HG03103 (cell line): ENCODE data around the gene RXRG.

Source experiments
- ATAC-seq: cut with Tn5 transposase; IDR thresholded peaks from one replicate; pipeline ENCODE4 v1.9.1; 2021; ENCODE audit warnings: low read depth; ENCODE audit not compliant: unreplicated experiment

RXRG gene

GRCh38 chr1:165376041-165376810, 68.7 kb downstream of the RXRG start:
- peak; percentile 51 for ATAC-seq

DNA sequence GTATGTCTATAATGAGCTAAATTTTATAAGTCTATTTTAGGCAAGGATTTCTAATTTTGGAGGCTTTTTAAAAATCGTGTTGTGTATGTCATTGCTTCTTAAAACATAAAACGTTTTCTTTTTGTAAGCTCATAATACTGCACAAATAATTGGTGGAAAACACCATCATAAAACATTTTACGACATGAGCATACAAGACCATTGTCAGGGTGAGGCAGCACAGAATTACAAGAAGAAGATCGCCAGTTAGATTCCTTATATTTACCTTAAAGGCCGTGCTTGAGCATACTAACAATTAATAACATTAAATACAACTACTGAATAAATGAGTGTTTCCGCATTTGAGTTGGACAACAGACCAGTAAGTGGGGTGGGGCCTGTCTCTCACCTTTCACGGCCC, 69.3 kb downstream of the RXRG start:
- no peak for ATAC-seq

DNA sequence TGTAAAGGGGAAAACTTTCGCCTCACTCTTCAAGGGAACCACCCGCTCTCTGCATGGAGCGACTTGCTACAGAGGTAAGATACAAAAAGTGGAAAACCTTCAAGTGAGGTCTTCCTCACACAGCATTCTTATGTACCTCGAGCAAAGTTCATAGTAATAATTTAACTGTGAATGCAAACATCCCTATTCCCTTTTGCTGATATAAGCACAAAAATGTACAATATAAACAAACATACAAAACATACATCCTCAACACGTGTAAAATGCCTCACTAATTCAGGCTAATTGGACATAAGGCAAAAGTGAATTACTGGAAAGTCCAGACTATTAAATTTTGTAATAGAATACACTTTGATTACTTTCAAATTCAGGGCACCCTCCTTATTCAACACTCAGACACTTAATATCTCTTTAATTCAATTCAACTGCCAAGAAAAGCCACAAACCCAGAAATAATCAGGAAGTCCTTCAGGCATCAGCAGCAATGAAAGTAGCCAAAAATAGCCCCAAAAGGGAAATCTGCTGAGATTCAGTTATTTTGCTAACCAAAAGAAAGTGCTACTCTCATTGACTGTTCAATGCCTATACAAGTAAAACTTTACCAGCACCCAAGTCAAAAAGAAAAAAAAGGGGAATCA, 73.2 kb downstream of the RXRG start:
- ATAC-seq = no peak

DNA sequence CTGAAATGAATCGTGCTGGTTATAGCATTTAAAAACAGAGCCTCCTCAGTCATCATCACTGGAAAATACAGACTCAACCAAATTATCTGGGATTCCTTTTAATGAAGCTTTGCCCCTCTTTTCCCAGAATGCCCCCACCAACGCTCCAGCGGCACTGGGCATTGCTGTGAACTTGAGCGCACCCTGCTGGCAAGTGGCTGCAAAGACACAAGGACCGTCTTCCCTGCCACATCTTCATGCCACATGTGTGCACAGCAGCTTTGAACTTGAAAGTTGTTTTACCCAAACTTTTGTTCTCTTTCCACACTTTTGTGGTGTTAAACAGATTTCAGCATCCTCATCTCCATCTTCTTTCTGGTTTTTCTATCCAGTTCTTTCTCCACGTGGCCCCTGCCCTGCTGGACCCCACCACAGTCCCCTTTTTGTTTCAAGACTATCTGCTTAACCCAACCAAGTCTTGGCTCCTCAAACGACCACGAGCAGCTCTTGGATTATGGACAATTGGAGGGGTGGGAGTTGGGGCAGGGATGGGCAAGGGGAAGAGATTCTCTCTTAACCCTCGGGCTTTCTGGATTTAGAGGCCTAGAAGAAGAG, 75.6 kb downstream of the RXRG start:
- peak; percentile 56 for ATAC-seq

DNA sequence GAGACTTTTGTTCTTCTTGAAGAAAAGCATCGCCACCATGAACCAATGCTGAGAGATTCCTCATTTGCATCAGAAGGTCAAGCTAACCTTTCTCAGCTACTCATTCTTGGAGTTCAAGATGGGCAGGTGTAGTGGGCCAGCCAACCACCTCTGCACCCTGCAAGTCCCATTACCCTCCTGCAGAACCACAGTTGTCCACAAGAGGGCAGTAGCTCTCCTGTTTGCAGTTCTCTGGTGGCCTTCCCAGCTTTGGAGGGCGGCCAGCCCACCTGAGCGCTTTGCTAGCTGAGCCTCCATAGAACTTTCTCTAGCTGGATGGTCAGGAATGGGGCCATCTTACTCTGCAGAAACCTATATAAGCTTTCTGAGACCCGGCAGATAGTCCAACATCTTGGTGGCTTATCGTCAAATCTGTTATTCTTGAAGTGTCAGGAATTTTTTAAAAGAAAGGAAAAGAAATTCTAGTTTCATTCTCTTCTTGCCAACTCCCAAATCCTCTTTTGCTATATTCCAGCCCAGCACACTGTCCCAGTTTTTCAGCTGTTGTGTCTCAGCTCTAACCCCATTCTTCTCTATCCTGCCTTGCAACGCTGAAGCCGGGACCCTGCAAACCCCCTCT, 77.4 kb downstream of the RXRG start:
- peak; percentile 73 for ATAC-seq

- ATAC-seq = no peak
Observed at GRCh38 chr1:165365341-165365740, 79.6 kb downstream of the RXRG start.

DNA sequence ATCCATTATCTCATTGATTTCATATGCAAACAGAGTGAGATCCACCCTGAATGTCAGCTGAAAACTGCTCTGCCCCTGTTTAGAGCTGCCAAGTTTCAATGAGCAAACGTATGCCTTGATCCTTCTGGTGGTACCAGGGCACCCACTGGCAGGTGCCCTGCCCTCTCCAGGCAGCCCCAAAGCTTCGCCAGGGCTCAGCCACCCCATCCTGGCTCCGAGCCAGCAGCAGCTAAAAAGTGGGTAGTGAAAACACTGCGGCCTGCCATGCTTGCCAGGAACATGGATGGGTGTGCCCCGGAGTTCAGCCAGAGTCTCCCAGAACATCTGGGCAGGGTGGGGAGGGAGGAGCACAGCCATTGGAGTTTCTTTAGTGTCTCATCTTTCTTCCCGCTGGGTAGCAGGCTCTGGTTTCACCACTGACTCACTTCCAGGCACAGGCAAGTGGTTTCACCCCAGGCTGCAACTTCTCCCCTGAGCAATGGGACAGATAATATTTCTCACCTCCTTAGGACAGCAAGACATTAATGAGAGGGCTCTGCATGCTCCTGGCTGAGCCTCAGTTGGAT, 80.3 kb downstream of the RXRG start:
- ATAC-seq = no peak

DNA sequence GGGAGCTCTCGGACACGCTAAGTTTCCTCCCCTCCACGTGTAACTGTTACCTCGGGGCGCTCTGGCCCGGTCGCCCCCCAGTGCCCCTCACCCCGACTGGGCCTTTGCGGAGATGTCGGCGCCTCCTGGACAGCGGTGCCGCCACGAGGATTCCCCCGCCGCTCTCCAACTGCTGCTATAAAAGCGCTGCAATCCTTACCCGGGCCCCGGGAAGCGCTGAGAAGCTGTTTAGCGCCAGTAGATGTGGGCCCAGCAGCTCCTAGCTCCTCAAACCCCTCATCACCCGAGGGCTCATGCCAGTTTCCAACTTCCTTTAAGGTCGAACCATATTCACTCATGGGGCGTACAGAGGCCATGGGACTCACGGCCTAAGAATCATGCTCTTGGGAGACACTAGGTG, 88.0 kb downstream of the RXRG start:
- ATAC-seq = no peak

- ATAC-seq = no peak
Observed at GRCh38 chr1:165355977-165356811, 88.7 kb downstream of the RXRG start, which contains the start of gene LMX1A. LMX1A (minus strand) TSS chr1:165356715; CDS start chr1:165355559, 1,156 bp downstream.

- ATAC-seq = no peak
Observed at GRCh38 chr1:165355139-165355976, 89.6 kb downstream of the RXRG start.

DNA sequence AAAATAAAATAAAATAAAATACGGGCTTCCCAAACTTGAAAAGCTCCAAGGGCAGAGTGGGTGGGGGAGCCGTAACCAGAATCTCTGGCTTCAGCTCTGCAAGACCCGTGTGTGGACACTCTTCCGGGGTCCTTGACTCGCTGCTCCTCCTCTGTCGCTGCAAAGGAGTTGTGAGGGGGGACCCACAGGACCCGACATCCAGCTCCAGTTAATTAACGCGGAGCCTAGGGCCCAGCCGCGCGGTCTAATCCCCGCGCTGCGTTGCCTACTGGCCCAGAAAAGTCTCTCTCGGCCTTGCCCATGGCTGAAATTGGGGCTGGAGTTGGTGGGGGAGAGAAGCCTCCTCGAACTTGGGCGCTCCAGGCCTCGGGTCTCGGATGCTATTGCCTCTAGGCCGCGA, 90.2 kb downstream of the RXRG start:
- no peak for ATAC-seq

GRCh38 chr1:165353731-165354671, 90.9 kb downstream of the RXRG start:
- no peak for ATAC-seq

DNA sequence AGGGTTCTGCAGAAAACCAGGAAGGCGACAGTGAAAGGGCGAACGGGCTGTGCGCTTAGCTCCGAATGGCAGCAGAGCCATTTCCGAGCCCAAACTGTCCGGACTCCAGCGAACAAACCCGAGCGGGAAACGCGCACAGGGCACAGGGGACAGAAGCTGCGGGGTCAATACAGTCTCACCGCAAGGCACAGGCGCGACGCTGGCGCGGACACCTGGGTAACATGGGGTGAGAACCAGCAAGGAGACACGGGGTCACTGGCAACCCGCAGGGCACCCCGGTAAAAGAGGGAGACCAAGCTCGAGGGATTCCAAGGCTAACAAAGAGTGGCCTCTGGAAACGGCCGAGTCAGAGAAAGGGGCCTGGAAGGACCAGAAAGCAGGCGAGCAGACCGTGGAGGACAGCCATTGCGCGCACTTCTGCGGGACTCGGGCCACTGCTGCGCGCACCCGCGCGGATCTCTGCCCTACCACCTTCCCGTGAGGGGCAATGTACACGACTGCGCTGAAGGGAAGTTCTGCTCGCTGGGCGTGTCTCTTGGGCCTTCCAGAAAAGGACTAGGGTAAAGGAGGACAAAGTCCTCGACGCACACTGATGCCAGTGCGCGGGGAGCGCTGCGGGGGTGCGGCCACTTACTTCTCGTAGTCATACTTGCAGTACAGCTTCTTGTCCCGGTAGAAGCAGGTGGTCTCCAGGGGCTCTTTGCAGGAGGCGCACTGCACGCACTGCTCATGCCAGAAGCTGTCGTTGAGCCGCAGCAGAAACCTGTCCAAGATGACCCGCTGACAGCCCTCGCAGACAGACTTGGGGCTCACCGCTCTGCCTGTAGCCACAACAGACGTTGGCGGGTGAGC, 92.3 kb downstream of the RXRG start:
- no peak for ATAC-seq

- ATAC-seq = no peak
Observed at GRCh38 chr1:165351863-165352441, 93.0 kb downstream of the RXRG start.
